AG09309 (cell line): ENCODE results near the gene MTA3.
"Not testable (repeated sequence)": the region's sequence is repeated elsewhere in the genome, so short reads cannot be mapped to it uniquely, and the experiment has no call there.

Experiments used
- DNase-seq: peaks from one replicate; pipeline ENCODE4 v3.0.0-alpha.2; 2010; ENCODE audit warnings: low read depth
- H3K4me3 ChIP-seq: 2 replicates; pipeline ENCODE4 v1.5.1; 2011; ENCODE audit warnings: mild to moderate bottlenecking, low read depth, low read length, moderate library complexity; ENCODE audit not compliant: control insufficient read depth
- TF ChIP-seq, protein P1 (sequence below): IDR thresholded peaks from 2 replicates; pipeline ENCODE4 v1.5.1; 2011; ENCODE audit warnings: mild to moderate bottlenecking, low read depth, low read length, inconsistent platforms; ENCODE audit not compliant: insufficient read depth, control insufficient read depth; ENCODE audit errors: missing control alignments

The MTA3 gene

GRCh38 chr2:42618116-42618515, 49.7 kb downstream of the MTA3 start:
- H3K4me3 ChIP-seq: no peak overlapping the region
- DNase-seq: no peak
- TF ChIP-seq, protein P1, sequence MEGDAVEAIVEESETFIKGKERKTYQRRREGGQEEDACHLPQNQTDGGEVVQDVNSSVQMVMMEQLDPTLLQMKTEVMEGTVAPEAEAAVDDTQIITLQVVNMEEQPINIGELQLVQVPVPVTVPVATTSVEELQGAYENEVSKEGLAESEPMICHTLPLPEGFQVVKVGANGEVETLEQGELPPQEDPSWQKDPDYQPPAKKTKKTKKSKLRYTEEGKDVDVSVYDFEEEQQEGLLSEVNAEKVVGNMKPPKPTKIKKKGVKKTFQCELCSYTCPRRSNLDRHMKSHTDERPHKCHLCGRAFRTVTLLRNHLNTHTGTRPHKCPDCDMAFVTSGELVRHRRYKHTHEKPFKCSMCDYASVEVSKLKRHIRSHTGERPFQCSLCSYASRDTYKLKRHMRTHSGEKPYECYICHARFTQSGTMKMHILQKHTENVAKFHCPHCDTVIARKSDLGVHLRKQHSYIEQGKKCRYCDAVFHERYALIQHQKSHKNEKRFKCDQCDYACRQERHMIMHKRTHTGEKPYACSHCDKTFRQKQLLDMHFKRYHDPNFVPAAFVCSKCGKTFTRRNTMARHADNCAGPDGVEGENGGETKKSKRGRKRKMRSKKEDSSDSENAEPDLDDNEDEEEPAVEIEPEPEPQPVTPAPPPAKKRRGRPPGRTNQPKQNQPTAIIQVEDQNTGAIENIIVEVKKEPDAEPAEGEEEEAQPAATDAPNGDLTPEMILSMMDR: no peak

DNA sequence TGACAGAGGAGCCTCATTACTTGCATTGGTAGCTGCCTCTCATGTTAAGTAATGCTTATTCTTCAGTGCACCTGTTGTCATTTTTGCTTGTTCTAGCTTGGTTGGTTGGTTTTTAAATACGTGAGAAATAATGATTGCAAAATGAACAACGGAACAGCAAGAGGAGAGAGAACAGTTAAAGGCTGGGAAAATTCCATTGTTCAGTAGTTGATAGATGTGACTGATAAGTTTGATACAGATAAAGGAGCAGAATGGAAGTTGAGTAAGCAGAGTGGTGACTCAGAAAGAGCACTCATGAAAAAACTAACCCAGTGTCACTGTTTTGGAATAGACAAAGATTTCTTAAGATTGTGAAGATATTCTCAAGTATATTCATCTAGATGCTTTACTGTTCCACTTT, 50.5 kb downstream of the MTA3 start:
- TF ChIP-seq, protein P1: no peak
- DNase-seq: peak; percentile 32
- H3K4me3 ChIP-seq: no peak overlapping the region

- not testable (repeated sequence) for DNase-seq, H3K4me3 ChIP-seq
These were observed 53.2 kb downstream of the MTA3 start for GRCh38 chr2:42621626-42622025.

DNA sequence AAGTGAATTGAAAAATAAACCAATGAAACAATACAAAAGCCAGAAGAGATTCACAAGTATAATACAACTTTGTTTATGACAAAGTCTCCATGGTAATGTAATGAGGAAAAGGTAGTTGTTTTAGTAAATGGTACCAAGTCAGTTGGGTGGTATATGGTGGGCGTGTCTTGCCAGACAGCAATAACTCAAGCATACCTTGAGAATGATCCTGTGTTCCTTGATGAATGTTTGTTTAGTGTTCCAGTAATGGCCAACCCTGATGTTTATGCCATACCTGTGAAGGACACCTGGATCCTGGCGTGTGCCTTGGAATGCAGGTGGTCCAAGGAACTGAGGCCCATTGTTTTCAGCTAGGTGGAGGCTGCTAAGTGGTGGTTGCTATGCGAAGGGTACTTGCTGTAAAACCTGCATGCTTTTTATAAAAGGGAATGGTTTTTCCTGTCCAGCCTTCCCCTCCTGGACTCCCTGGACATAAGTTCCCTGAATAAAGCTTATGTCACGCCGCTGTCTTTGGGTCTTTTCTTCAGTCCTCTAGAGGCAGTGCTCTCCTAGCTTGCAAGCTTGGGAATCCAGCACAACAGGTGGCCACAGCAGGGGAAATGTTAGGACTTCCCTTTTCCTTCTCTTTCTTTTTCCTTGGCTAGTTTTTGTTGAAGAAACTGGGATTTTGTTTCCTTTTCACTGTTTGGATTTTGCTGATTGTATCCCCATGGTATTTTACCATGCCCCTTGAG, 54.7 kb downstream of the MTA3 start:
- no peak for DNase-seq
- H3K4me3 ChIP-seq: no peak overlapping the region
- TF ChIP-seq, protein P1: no peak

- no peak overlapping the region for H3K4me3 ChIP-seq
- TF ChIP-seq, protein P1: no peak
- DNase-seq: no peak
These were observed 55.6 kb downstream of the MTA3 start for GRCh38 chr2:42624047-42624446.

DNA sequence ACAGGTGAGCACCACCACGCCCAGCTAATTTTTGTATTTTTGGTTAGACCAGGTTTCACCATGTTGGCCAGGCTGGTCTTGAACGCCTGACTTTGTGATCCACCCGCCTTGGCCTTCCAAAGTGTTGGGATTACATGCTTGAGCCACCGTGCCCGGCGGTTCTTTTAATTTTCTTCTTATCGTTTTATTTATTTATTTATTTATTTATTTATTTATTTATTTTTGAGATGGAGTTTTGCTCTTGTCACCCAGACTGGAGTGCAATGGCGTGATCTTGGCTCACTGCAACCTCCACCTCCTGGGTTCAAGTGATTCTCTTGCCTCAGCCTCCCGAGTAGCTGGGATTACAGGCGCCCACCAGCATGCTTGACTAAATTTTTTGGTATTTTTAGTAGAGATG, 59.6 kb downstream of the MTA3 start:
- not testable (repeated sequence) for DNase-seq, H3K4me3 ChIP-seq

DNA sequence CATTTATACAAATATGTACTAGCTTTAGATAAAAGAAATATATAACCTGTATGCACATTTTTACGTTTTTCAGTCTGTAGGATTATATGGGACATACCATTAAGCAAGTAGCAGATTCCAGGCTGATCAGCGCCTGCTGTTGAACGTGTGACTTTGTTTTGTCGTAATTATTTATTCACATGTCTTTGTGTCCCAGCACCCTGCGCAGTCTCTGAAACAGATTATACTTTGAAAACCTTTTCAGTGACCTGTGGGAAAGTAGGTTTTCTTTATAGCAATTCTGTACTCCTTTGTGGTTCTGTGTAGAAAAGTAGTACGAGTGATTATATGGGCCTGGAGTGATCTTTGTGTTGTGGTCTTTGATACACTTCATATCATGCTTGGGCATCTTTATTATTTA, 68.5 kb downstream of the MTA3 start:
- DNase-seq: no peak
- H3K4me3 ChIP-seq: no peak overlapping the region
- TF ChIP-seq, protein P1: no peak
